ENCODE measurements around the gene PNPLA7. TPM values are rescaled to one million over a fixed set of nuclear protein-coding genes. Genes with fewer than 3 reads are reported as not detected.
"Not testable (repeated sequence)": the region's sequence is repeated elsewhere in the genome, so short reads cannot be mapped to it uniquely, and the experiment has no call there.

The PNPLA7 gene
- total RNA-seq, 1 donor from 2014 or later: 3.6 TPM

DNA sequence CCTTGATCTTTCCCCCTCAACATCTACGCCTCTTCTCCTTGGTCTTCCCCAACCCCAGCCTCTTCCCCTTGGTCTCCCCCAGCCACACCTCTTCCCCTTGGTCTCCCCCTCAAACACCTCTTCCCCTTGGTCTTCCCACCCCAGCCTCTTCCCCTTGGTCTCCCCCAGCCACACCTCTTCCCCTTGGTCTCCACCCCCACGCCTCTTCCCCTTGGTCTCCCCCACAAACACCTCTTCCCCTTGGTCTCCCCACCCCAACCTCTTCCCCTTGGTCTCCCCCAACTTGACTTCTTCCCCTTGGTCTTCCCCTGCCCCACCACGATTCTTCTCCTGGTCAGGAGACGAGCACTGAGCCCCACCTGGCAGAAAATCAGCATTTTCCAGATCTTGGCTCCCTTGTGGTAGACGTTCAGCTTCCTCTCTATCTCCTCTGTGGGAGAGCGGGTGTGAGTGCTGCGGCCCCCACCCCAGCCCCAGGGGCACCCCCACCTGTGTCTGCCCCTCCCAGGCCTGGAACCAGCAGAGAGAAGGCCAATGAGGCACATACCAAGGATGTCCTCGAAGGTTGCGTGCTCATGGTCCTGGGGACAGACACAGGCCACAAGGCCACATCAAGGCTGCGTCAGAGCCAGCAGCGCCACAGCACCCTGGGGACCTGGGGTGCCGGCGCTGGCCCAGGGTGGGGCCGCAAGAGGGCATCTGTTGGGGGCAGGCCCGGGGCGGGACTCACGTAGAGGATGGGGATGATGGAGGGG lies 98.0 kb downstream of the PNPLA7 start:
- no peak for DNase-seq (ENCODE audit: low spot score)
- H3K27me3 Mint-ChIP-seq (ENCODE audit: low read depth): no peaks in the 10 kb centered on the region
- no peak overlapping the region for H3K4me3 Mint-ChIP-seq (ENCODE audit: unreplicated experiment)
- no peak overlapping the region for H3K27ac Mint-ChIP-seq (ENCODE audit: unreplicated experiment)
- no peaks in the 10 kb centered on the region for H3K9me3 Mint-ChIP-seq (ENCODE audit: low read depth)
- peaks cover 3% of the 10 kb centered on the region for H3K36me3 Mint-ChIP-seq (ENCODE audit: low read depth)
- H3K4me1 Mint-ChIP-seq (ENCODE audit: low read depth): peaks cover 37% of the 10 kb centered on the region
- TF ChIP-seq, protein P1, sequence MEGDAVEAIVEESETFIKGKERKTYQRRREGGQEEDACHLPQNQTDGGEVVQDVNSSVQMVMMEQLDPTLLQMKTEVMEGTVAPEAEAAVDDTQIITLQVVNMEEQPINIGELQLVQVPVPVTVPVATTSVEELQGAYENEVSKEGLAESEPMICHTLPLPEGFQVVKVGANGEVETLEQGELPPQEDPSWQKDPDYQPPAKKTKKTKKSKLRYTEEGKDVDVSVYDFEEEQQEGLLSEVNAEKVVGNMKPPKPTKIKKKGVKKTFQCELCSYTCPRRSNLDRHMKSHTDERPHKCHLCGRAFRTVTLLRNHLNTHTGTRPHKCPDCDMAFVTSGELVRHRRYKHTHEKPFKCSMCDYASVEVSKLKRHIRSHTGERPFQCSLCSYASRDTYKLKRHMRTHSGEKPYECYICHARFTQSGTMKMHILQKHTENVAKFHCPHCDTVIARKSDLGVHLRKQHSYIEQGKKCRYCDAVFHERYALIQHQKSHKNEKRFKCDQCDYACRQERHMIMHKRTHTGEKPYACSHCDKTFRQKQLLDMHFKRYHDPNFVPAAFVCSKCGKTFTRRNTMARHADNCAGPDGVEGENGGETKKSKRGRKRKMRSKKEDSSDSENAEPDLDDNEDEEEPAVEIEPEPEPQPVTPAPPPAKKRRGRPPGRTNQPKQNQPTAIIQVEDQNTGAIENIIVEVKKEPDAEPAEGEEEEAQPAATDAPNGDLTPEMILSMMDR (IDR thresholded peaks at IDR 0.05): no peak

DNA sequence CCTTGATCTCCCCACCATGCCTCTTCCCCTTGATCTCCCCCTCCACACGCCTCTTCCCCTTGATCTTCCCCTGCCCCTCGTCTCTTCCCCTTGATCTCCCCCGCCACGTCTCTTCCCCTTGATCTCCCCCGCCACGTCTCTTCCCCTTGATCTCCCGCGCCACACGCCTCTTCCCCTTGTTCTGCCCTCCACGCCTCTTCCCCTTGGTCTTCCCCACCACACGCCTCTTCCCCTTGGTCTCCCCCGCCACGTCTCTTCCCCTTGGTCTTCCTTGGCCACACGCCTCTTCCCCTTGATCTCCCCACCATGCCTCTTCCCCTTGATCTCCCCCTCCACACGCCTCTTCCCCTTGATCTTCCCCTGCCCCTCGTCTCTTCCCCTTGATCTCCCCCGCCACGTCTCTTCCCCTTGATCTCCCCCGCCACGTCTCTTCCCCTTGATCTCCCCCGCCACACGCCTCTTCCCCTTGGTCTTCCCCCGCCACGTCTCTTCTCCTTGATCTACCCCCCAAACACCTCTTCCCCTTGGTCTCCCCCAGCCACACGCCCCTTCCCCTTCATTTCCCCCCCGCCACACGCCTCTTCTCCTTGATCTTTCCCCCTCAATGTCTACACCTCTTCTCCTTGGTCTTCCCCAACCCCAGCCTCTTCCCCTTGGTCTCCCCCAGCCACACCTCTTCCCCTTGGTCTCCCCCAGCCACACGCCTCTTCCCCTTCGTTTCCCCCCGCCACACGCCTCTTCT lies 98.8 kb downstream of the PNPLA7 start:
- not testable (repeated sequence) for H3K27me3 Mint-ChIP-seq (ENCODE audit: low read depth); H3K9me3 Mint-ChIP-seq (ENCODE audit: low read depth); DNase-seq (ENCODE audit: low spot score); H3K27ac Mint-ChIP-seq (ENCODE audit: unreplicated experiment); H3K4me3 Mint-ChIP-seq (ENCODE audit: unreplicated experiment); H3K36me3 Mint-ChIP-seq (ENCODE audit: low read depth)
- H3K4me1 Mint-ChIP-seq (ENCODE audit: low read depth): peaks cover 34% of the 10 kb centered on the region

DNA sequence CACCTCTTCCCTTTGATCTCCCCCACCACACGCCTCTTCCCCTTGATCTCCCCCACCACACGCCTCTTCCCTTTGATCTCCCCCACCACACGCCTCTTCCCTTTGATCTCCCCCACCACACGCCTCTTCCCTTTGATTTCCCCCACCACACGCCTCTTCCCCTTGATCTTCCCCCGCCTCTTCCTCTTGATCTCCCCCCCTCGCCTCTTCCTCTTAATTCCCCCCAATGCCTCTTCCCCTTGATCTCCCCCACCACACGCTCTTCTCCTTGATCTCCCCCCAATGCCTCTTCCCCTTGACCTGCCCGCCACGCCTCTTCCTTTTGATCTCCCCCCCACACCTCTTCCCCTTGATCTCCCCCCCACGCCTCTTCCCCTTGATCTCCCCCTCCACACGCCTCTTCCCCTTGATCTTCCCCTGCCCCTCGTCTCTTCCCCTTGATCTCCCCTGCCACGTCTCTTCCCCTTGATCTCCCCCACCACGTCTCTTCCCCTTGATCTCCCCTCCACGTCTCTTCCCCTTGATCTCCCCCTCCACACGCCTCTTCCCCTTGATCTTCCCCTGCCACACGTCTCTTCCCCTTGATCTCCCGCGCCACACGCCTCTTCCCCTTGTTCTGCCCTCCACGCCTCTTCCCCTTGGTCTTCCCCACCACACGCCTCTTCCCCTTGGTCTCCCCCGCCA lies 99.5 kb downstream of the PNPLA7 start:
- peaks cover 27% of the 10 kb centered on the region for H3K4me1 Mint-ChIP-seq (ENCODE audit: low read depth)
- not testable (repeated sequence) for DNase-seq (ENCODE audit: low spot score); H3K36me3 Mint-ChIP-seq (ENCODE audit: low read depth); H3K27ac Mint-ChIP-seq (ENCODE audit: unreplicated experiment); H3K27me3 Mint-ChIP-seq (ENCODE audit: low read depth); H3K4me3 Mint-ChIP-seq (ENCODE audit: unreplicated experiment); H3K9me3 Mint-ChIP-seq (ENCODE audit: low read depth)

DNA sequence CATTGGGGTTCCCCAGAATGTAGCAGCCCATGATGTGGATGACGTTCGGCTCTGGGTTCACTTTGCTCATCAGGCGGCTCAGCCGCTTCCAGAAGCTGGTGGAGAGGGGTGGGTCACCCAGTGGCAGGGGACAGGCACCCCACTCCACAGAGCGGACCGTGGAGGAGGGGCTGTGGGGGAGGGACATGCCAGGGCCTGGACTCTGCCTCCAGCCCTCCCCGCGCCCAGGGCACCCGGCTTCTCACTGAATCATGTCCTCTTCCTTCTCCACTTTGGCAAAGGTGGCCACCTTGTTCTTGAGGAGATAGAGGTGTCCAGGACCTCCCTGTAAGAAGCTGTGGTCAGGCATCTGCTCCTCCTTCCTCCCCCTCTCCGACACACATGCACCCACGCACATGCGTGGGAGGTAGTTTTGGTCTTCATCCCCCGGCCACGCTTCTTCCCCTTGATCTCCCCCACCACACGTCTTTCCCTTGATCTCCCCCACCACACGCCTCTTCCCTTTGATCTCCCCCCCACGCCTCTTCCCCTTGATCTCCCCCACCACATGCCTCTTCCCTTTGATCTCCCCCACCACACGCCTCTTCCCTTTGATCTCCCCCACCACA lies 100.2 kb downstream of the PNPLA7 start:
- H3K4me3 Mint-ChIP-seq (ENCODE audit: unreplicated experiment): no peak overlapping the region
- H3K9me3 Mint-ChIP-seq (ENCODE audit: low read depth): no peaks in the 10 kb centered on the region
- peaks cover 2% of the 10 kb centered on the region for H3K36me3 Mint-ChIP-seq (ENCODE audit: low read depth)
- no peak overlapping the region for H3K27ac Mint-ChIP-seq (ENCODE audit: unreplicated experiment)
- peaks cover 27% of the 10 kb centered on the region for H3K4me1 Mint-ChIP-seq (ENCODE audit: low read depth)
- TF ChIP-seq, protein P1 (IDR thresholded peaks at IDR 0.05): no peak
- no peak for DNase-seq (ENCODE audit: low spot score)
- H3K27me3 Mint-ChIP-seq (ENCODE audit: low read depth): no peaks in the 10 kb centered on the region

DNA sequence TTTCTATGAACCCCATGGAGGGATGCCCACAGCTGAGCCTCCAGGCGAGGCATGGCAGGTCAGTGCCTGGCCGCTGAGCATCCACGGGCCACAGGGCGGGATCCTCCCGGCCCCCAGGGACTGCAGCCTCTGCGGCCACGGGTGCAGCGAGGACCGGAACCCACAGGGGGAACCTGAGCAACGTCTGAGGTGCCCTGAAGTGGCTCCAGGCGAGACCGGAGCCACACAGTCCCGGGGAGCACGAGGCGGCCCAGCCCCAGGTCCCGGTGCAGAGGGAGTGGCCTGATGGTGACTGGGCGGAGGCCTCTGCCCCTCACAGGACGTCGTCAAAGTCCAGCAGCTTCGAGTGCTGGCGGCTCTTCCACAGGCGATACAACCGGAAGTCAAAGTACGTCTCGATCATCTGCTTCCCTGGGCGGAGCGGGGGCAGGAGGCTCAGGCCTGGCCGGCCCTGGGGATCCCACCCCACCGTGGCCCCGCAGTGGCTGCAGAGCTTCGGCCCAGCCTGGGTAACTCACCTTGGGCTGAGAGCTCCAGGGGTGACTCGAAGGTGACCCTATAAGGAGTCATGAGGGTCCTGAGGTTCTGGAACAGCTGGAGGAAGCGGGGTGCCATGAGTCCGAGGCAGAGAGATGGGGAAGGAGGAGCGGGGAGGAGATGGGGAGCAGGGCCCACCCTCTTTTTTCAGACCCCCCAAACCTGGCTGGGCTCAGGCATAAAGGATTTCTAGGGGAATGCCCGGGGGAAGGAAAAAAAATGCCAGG lies 100.9 kb downstream of the PNPLA7 start:
- Mint-ChIP-seq H3K36me3 (ENCODE audit: low read depth) (no peaks in the 10 kb centered on the region), H3K27me3 (ENCODE audit: low read depth) (no peaks in the 10 kb centered on the region), H3K4me1 (ENCODE audit: low read depth) (peaks cover 19% of the 10 kb centered on the region), H3K9me3 (ENCODE audit: low read depth) (no peaks in the 10 kb centered on the region), H3K4me3 (ENCODE audit: unreplicated experiment) (no peak overlapping the region), H3K27ac (ENCODE audit: unreplicated experiment) (no peak overlapping the region)
- DNase-seq (ENCODE audit: low spot score): no peak
- TF ChIP-seq, protein P1 (IDR thresholded peaks at IDR 0.05): no peak
